ENCODE measurements around the gene ASAH2B.
"Not testable (repeated sequence)": the region's sequence is repeated elsewhere in the genome, so short reads cannot be mapped to it uniquely, and the experiment has no call there.

ASAH2B gene

GRCh38 chr10:50723812-50724211 lies 15.9 kb upstream of the ASAH2B start:
- not testable (repeated sequence) for H3K9me3 ChIP-seq (ENCODE audit: insufficient read depth, low read length, severe bottlenecking); H3K79me2 ChIP-seq (ENCODE audit: insufficient read depth, low read length); ATAC-seq (ENCODE audit: insufficient read depth, low read depth); H2AFZ ChIP-seq (ENCODE audit: low read depth, low read length); H3K4me1 ChIP-seq (ENCODE audit: insufficient read depth, low read length); DNase-seq; H3K9ac ChIP-seq (ENCODE audit: low read depth, low read length); H4K20me1 ChIP-seq (ENCODE audit: insufficient read depth, low read length); H3K4me3 ChIP-seq (ENCODE audit: low read depth in 1 of 2, low read length in 2 of 2); H3K27ac ChIP-seq (ENCODE audit: low read length); H3K27me3 ChIP-seq (ENCODE audit: insufficient read depth, low read length, poor library complexity); H3K4me2 ChIP-seq (ENCODE audit: insufficient read depth, low read length); H3K36me3 ChIP-seq (ENCODE audit: insufficient read depth, low read length)

GRCh38 chr10:50728112-50728511 lies 11.6 kb upstream of the ASAH2B start:
- not testable (repeated sequence) for H3K4me2 ChIP-seq (ENCODE audit: insufficient read depth, low read length); H3K9ac ChIP-seq (ENCODE audit: low read depth, low read length); H3K27me3 ChIP-seq (ENCODE audit: insufficient read depth, low read length, poor library complexity); H3K4me1 ChIP-seq (ENCODE audit: insufficient read depth, low read length); H2AFZ ChIP-seq (ENCODE audit: low read depth, low read length); H3K4me3 ChIP-seq (ENCODE audit: low read depth in 1 of 2, low read length in 2 of 2); H3K27ac ChIP-seq (ENCODE audit: low read length); H3K9me3 ChIP-seq (ENCODE audit: insufficient read depth, low read length, severe bottlenecking); H3K79me2 ChIP-seq (ENCODE audit: insufficient read depth, low read length); H4K20me1 ChIP-seq (ENCODE audit: insufficient read depth, low read length); ATAC-seq (ENCODE audit: insufficient read depth, low read depth); H3K36me3 ChIP-seq (ENCODE audit: insufficient read depth, low read length); DNase-seq

GRCh38 chr10:50738987-50739617 lies 634 bp upstream of the ASAH2B start:
- not testable (repeated sequence) for H3K79me2 ChIP-seq (ENCODE audit: insufficient read depth, low read length); H3K4me1 ChIP-seq (ENCODE audit: insufficient read depth, low read length); H3K27ac ChIP-seq (ENCODE audit: low read length); DNase-seq; H3K36me3 ChIP-seq (ENCODE audit: insufficient read depth, low read length); H3K27me3 ChIP-seq (ENCODE audit: insufficient read depth, low read length, poor library complexity); H3K4me2 ChIP-seq (ENCODE audit: insufficient read depth, low read length); H3K4me3 ChIP-seq (ENCODE audit: low read depth in 1 of 2, low read length in 2 of 2); H2AFZ ChIP-seq (ENCODE audit: low read depth, low read length); H3K9ac ChIP-seq (ENCODE audit: low read depth, low read length); ATAC-seq (ENCODE audit: insufficient read depth, low read depth); H4K20me1 ChIP-seq (ENCODE audit: insufficient read depth, low read length); H3K9me3 ChIP-seq (ENCODE audit: insufficient read depth, low read length, severe bottlenecking)

- Histone ChIP-seq H3K79me2 (ENCODE audit: insufficient read depth, low read length) (no peaks in the 10 kb centered on the region), H3K9me3 (ENCODE audit: insufficient read depth, low read length, severe bottlenecking) (no peaks in the 10 kb centered on the region), H3K27me3 (ENCODE audit: insufficient read depth, low read length, poor library complexity) (no peaks in the 10 kb centered on the region), H3K4me3 (ENCODE audit: low read depth in 1 of 2, low read length in 2 of 2) (no peak overlapping the region), H3K36me3 (ENCODE audit: insufficient read depth, low read length) (no peaks in the 10 kb centered on the region), H4K20me1 (ENCODE audit: insufficient read depth, low read length) (no peaks in the 10 kb centered on the region), H3K4me1 (ENCODE audit: insufficient read depth, low read length) (no peaks in the 10 kb centered on the region), H3K4me2 (ENCODE audit: insufficient read depth, low read length) (no peak overlapping the region), H3K27ac (ENCODE audit: low read length) (no peak overlapping the region), H2AFZ (ENCODE audit: low read depth, low read length) (no peak overlapping the region), H3K9ac (ENCODE audit: low read depth, low read length) (no peak overlapping the region)
- no peak for TF ChIP-seq CTCF (IDR thresholded peaks at IDR 0.05; ENCODE audit: borderline replicate concordance, extremely low read depth, low read length, poor library complexity, severe bottlenecking)
- no peak for TF ChIP-seq EZH2 (IDR thresholded peaks at IDR 0.05; ENCODE audit: borderline replicate concordance, low read depth, low read length, severe bottlenecking)
- ATAC-seq (ENCODE audit: insufficient read depth, low read depth) (no peak), DNase-seq (no peak)
Measured at GRCh38 chr10:50740293-50740648, 535 bp downstream of the ASAH2B start.

GRCh38 chr10:50742820-50743219 lies 3.1 kb downstream of the ASAH2B start:
- H4K20me1 ChIP-seq (ENCODE audit: insufficient read depth, low read length); H3K27ac ChIP-seq (ENCODE audit: low read length); H3K36me3 ChIP-seq (ENCODE audit: insufficient read depth, low read length); ATAC-seq (ENCODE audit: insufficient read depth, low read depth); H3K27me3 ChIP-seq (ENCODE audit: insufficient read depth, low read length, poor library complexity); H3K79me2 ChIP-seq (ENCODE audit: insufficient read depth, low read length); H3K9ac ChIP-seq (ENCODE audit: low read depth, low read length); DNase-seq; H3K4me1 ChIP-seq (ENCODE audit: insufficient read depth, low read length); H3K4me3 ChIP-seq (ENCODE audit: low read depth in 1 of 2, low read length in 2 of 2); H2AFZ ChIP-seq (ENCODE audit: low read depth, low read length); H3K9me3 ChIP-seq (ENCODE audit: insufficient read depth, low read length, severe bottlenecking); H3K4me2 ChIP-seq (ENCODE audit: insufficient read depth, low read length): not testable (repeated sequence)

GRCh38 chr10:50766774-50767513 lies 27.2 kb downstream of the ASAH2B start:
- H3K9me3 ChIP-seq (ENCODE audit: insufficient read depth, low read length, severe bottlenecking); H3K4me3 ChIP-seq (ENCODE audit: low read depth in 1 of 2, low read length in 2 of 2); H3K4me2 ChIP-seq (ENCODE audit: insufficient read depth, low read length); H3K27me3 ChIP-seq (ENCODE audit: insufficient read depth, low read length, poor library complexity); H4K20me1 ChIP-seq (ENCODE audit: insufficient read depth, low read length); DNase-seq; H3K79me2 ChIP-seq (ENCODE audit: insufficient read depth, low read length); H3K36me3 ChIP-seq (ENCODE audit: insufficient read depth, low read length); H3K27ac ChIP-seq (ENCODE audit: low read length); H3K4me1 ChIP-seq (ENCODE audit: insufficient read depth, low read length); H3K9ac ChIP-seq (ENCODE audit: low read depth, low read length); ATAC-seq (ENCODE audit: insufficient read depth, low read depth); H2AFZ ChIP-seq (ENCODE audit: low read depth, low read length): not testable (repeated sequence)

- H3K79me2 ChIP-seq (ENCODE audit: insufficient read depth, low read length); H3K9ac ChIP-seq (ENCODE audit: low read depth, low read length); H4K20me1 ChIP-seq (ENCODE audit: insufficient read depth, low read length); H3K4me2 ChIP-seq (ENCODE audit: insufficient read depth, low read length); H3K36me3 ChIP-seq (ENCODE audit: insufficient read depth, low read length); ATAC-seq (ENCODE audit: insufficient read depth, low read depth); H3K4me1 ChIP-seq (ENCODE audit: insufficient read depth, low read length); H2AFZ ChIP-seq (ENCODE audit: low read depth, low read length); H3K9me3 ChIP-seq (ENCODE audit: insufficient read depth, low read length, severe bottlenecking); DNase-seq; H3K4me3 ChIP-seq (ENCODE audit: low read depth in 1 of 2, low read length in 2 of 2); H3K27me3 ChIP-seq (ENCODE audit: insufficient read depth, low read length, poor library complexity); H3K27ac ChIP-seq (ENCODE audit: low read length): not testable (repeated sequence)
Measured at GRCh38 chr10:50772042-50772441, 32.3 kb downstream of the ASAH2B start.

Measured in DND-41 (cell line).